Vagina (tissue), 2 donors: Measurements from ENCODE around the gene SF3B2. TPM values are rescaled to one million over a fixed set of nuclear protein-coding genes. Genes with fewer than 3 reads are reported as not detected.

Source experiments
- DNase-seq, 2 donors: peaks; one replicate each; pipeline ENCODE4 v3.0.0-alpha.2; 2017; ENCODE audit errors: extremely low spot score in 2 of 2
- H3K27ac ChIP-seq: fragments of 200-600 bp; sonication (generic); one replicate; pipeline ENCODE4 v1.5.1; 2019
- H3K27me3 ChIP-seq: fragments of 200-600 bp; sonication (generic); one replicate; pipeline ENCODE4 v1.5.1; 2019
- H3K36me3 ChIP-seq, 2 donors: fragments of 200-600 bp; sonication (generic); one replicate each; pipeline ENCODE4 v1.5.1; 2017 to 2019
- H3K4me1 ChIP-seq: fragments of 200-600 bp; sonication (generic); one replicate; pipeline ENCODE4 v1.5.1; 2019
- H3K4me3 ChIP-seq, 2 donors: fragments of 200-600 bp; sonication (generic); 1 replicate in 1 of 2; 2 replicates in 1 of 2; pipeline ENCODE4 v1.5.1; 2016 to 2019
- H3K9me3 ChIP-seq: fragments of 200-600 bp; sonication (generic); one replicate; pipeline ENCODE4 v1.5.1; 2019
- POLR2A ChIP-seq, 2 donors: fragments of 450-650 bp; IDR thresholded peaks; one replicate each; pipeline ENCODE4 v1.6.1; 2017; ENCODE audit warnings: antibody characterized with exemption in 2 of 2, mild to moderate bottlenecking in 2 of 2, moderate library complexity in 2 of 2
- POLR2AphosphoS5 ChIP-seq, 2 donors: sonication (generic); formaldehyde crosslinking; IDR thresholded peaks; one replicate each; pipeline ENCODE4 v1.9.0; 2017; ENCODE audit warnings: antibody characterized with exemption in 2 of 2, mild to moderate bottlenecking in 2 of 2, low read depth in 1 of 2; ENCODE audit not compliant: insufficient read depth in 1 of 2
- intact Hi-C: fragments of 100-400 bp; cut with DNase I; formaldehyde crosslinking; loops from one replicate; pipeline ENCODE4 v1.15.1; 2023
- total RNA-seq: library from RNA; depleted of rRNA; stranded (reverse); fragments of >200 nt; gene quantifications from one replicate; pipeline ENCODE4 v1.2.3, GENCODE V29; 2016
- TF ChIP-seq, protein P1 (sequence below), 3 experiments: fragments of 450-650 bp in 2 of 3; fragments of 200-600 bp in 1 of 3; sonication (generic) in 1 of 3; IDR thresholded peaks; one replicate each; pipeline ENCODE4 v1.5.1; 2017 to 2019; ENCODE audit warnings: antibody characterized with exemption in 3 of 3, mild to moderate bottlenecking in 2 of 3, moderate library complexity in 2 of 3

The SF3B2 gene
- total RNA-seq, 1 donor from 2014 or later = 107 TPM

DNA sequence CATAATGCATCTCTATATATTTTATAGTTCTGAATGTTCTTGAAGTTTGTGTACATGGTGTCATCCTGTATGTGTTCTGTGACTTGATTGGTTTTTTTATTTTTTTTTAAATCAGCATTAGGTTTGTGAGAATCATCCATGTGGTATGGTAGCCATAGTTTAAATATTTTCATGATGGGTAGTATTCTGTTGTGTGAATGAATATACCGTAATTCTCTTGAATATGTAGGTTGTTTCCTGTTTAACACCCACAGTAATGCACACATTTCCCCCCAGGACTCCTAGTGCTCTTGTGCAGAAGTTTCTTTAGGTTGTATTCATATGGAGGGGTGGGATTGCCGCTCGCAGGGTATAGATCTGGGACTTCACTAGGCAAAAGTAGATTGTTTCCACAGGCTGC, 19.9 kb downstream of the SF3B2 start:
- no peak for DNase-seq
- H3K36me3 ChIP-seq = peaks cover 0 to 21% of the 10 kb centered on the region in 2 donors
- H3K4me3 ChIP-seq = no peak overlapping the region
- TF ChIP-seq POLR2AphosphoS5 (IDR thresholded peaks at IDR 0.05; ENCODE audit: insufficient read depth in 1 of 2, low read depth in 1 of 2) = no peak
- no peak for TF ChIP-seq POLR2A (IDR thresholded peaks at IDR 0.05)
- TF ChIP-seq, protein P1, sequence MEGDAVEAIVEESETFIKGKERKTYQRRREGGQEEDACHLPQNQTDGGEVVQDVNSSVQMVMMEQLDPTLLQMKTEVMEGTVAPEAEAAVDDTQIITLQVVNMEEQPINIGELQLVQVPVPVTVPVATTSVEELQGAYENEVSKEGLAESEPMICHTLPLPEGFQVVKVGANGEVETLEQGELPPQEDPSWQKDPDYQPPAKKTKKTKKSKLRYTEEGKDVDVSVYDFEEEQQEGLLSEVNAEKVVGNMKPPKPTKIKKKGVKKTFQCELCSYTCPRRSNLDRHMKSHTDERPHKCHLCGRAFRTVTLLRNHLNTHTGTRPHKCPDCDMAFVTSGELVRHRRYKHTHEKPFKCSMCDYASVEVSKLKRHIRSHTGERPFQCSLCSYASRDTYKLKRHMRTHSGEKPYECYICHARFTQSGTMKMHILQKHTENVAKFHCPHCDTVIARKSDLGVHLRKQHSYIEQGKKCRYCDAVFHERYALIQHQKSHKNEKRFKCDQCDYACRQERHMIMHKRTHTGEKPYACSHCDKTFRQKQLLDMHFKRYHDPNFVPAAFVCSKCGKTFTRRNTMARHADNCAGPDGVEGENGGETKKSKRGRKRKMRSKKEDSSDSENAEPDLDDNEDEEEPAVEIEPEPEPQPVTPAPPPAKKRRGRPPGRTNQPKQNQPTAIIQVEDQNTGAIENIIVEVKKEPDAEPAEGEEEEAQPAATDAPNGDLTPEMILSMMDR (IDR thresholded peaks at IDR 0.05) = no peak
- no peak overlapping the region for H3K27ac ChIP-seq
- H3K4me1 ChIP-seq = peaks cover 42% of the 10 kb centered on the region
- no peaks in the 10 kb centered on the region for H3K27me3 ChIP-seq
- no peaks in the 10 kb centered on the region for H3K9me3 ChIP-seq
- intact Hi-C loops = no loop called here

DNA sequence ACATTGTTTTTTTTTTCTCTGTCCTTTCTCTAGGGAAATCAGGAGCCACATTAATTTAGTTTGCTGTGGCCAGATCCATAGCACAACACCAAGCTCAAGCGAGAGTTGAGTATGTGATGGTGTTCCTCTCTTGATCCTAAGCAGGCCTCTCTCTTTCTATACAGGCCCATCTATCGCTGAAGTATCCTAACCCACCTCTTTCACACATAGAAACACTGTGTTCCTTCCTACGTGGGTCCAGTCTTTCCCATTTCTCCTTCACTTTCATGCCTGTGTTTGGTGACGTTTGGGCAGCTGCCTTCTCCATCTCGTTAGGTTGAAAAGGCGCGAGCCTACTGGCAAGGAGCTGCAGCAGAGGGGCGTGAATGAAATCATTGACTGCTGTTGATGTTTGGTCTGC, 20.4 kb downstream of the SF3B2 start:
- DNase-seq = no peak
- no peak overlapping the region for H3K27ac ChIP-seq
- intact Hi-C loops = no loop called here
- no peak overlapping the region for H3K4me3 ChIP-seq
- H3K36me3 ChIP-seq = peaks cover 0 to 17% of the 10 kb centered on the region in 2 donors
- H3K27me3 ChIP-seq = no peaks in the 10 kb centered on the region
- H3K9me3 ChIP-seq = no peaks in the 10 kb centered on the region
- H3K4me1 ChIP-seq = peaks cover 42% of the 10 kb centered on the region
- TF ChIP-seq, protein P1 (IDR thresholded peaks at IDR 0.05) = no peak
- TF ChIP-seq POLR2AphosphoS5 (IDR thresholded peaks at IDR 0.05; ENCODE audit: insufficient read depth in 1 of 2, low read depth in 1 of 2) (no peak), POLR2A (IDR thresholded peaks at IDR 0.05) (no peak)

DNA sequence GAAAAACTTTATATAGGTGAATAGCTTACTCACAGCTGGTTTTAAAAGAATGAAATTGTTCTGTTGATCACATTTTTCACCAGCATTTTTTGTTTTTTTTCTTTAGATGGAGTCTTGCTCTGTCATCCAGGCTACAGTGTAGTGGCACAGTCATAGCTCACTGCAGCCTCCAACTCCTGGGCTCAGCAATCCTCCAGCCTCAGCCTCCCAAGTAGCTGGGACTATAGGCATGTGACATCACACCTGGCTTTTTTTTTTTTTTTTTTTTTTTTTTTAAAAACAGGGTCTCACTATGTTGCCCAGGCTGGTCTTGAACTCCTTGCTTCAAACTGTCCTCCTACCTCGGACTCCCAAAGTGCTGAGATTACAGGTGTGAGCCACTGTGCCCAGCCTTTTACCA, 21.5 kb downstream of the SF3B2 start:
- Histone ChIP-seq H3K4me1 (peaks cover 35% of the 10 kb centered on the region), H3K4me3 (no peak overlapping the region), H3K27me3 (no peaks in the 10 kb centered on the region), H3K36me3 (peaks cover 0 to 9% of the 10 kb centered on the region in 2 donors), H3K9me3 (no peaks in the 10 kb centered on the region), H3K27ac (no peak overlapping the region)
- intact Hi-C loops = no loop called here
- TF ChIP-seq, protein P1 (IDR thresholded peaks at IDR 0.05) = no peak
- TF ChIP-seq POLR2AphosphoS5 (IDR thresholded peaks at IDR 0.05; ENCODE audit: insufficient read depth in 1 of 2, low read depth in 1 of 2) (no peak), POLR2A (IDR thresholded peaks at IDR 0.05) (no peak)
- DNase-seq = no peak

DNA sequence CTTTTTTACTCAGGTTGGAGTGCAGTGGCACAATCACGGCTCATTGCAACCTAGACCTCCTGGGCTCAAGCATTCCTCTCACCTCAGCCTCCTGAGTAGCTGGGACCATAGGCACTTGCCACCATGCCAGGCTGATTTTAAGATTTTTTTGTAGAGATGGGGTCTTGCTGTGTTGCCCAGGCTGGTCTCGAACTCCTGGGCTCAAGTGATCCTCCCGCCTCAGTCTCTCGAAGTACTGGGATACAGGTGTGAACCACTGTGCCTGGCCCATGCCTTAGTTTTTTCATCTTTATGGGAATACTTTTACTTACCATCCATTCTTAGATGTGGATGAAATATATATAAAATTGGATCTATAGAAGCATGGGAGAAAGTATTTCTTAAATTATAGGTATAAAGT, 23.1 kb downstream of the SF3B2 start:
- Histone ChIP-seq H3K36me3 (peaks cover 0 to 9% of the 10 kb centered on the region in 2 donors), H3K27ac (no peak overlapping the region), H3K4me1 (peaks cover 39% of the 10 kb centered on the region), H3K4me3 (no peak overlapping the region), H3K27me3 (no peaks in the 10 kb centered on the region), H3K9me3 (no peaks in the 10 kb centered on the region)
- no peak for TF ChIP-seq POLR2AphosphoS5 (IDR thresholded peaks at IDR 0.05; ENCODE audit: insufficient read depth in 1 of 2, low read depth in 1 of 2)
- TF ChIP-seq POLR2A (IDR thresholded peaks at IDR 0.05) = no peak
- TF ChIP-seq, protein P1 (IDR thresholded peaks at IDR 0.05) = no peak
- no peak for DNase-seq
- intact Hi-C loops = no loop called here

DNA sequence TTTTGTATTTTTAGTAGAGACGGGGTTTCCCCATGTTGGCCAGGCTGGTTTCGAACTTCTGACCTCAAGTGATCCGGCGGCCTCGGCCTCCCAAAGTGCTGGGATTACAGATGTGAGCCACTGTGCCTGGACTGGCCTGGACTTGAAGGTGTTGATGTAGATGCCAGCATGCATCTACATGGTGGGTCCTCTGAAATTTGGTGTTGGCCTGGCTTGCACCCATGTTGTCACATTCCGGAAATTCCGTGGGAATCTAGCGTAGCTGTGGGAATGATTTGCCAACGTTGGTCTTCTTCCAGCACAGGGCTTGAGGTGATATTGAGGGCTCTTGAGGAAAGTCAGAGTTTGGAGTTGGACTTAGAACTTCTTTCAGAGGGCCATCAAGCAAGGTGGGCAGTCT, 24.4 kb downstream of the SF3B2 start:
- no peak overlapping the region for H3K4me3 ChIP-seq
- peaks cover 46% of the 10 kb centered on the region for H3K4me1 ChIP-seq
- no peaks in the 10 kb centered on the region for H3K9me3 ChIP-seq
- intact Hi-C loops = no loop called here
- DNase-seq = no peak
- H3K36me3 ChIP-seq = peaks cover 0 to 9% of the 10 kb centered on the region in 2 donors
- no peak overlapping the region for H3K27ac ChIP-seq
- no peaks in the 10 kb centered on the region for H3K27me3 ChIP-seq
- TF ChIP-seq POLR2A (IDR thresholded peaks at IDR 0.05) (no peak), POLR2AphosphoS5 (IDR thresholded peaks at IDR 0.05; ENCODE audit: insufficient read depth in 1 of 2, low read depth in 1 of 2) (no peak)
- TF ChIP-seq, protein P1 (IDR thresholded peaks at IDR 0.05) = no peak
